NCI-H128 (cell line): Measurements from ENCODE around the gene OSBPL6.
"Not testable (repeated sequence)": the region's sequence is repeated elsewhere in the genome, so short reads cannot be mapped to it uniquely, and the experiment has no call there.

Experiments
- DNase-seq: peaks from one replicate; lab custom pipeline; 2025; ENCODE audit not compliant: unreplicated experiment; lab: John Stamatoyannopoulos, UW

The OSBPL6 gene

GRCh38 chr2:178197791-178198190 is 3.5 kb downstream of the OSBPL6 start:
- no peak for DNase-seq

GRCh38 chr2:178198441-178198840 is 4.1 kb downstream of the OSBPL6 start:
- DNase-seq: not testable (repeated sequence)

GRCh38 chr2:178199334-178199733 is 5.0 kb downstream of the OSBPL6 start:
- no peak for DNase-seq

GRCh38 chr2:178200331-178200730 is 6.0 kb downstream of the OSBPL6 start:
- no peak for DNase-seq

GRCh38 chr2:178202927-178203326 is 8.6 kb downstream of the OSBPL6 start:
- no peak for DNase-seq

- no peak for DNase-seq
Observed at GRCh38 chr2:178204977-178205376, 10.7 kb downstream of the OSBPL6 start.

GRCh38 chr2:178205853-178206521 is 11.7 kb downstream of the OSBPL6 start:
- no peak for DNase-seq

GRCh38 chr2:178208336-178208735 is 14.0 kb downstream of the OSBPL6 start:
- no peak for DNase-seq

GRCh38 chr2:178208817-178209216 is 14.5 kb downstream of the OSBPL6 start:
- no peak for DNase-seq

GRCh38 chr2:178211460-178211859 is 17.1 kb downstream of the OSBPL6 start:
- no peak for DNase-seq

- no peak for DNase-seq
Observed at GRCh38 chr2:178211943-178212342, 17.6 kb downstream of the OSBPL6 start.

- no peak for DNase-seq
Observed at GRCh38 chr2:178213991-178214390, 19.7 kb downstream of the OSBPL6 start.

- no peak for DNase-seq
Observed at GRCh38 chr2:178219247-178219646, 24.9 kb downstream of the OSBPL6 start.

- DNase-seq: no peak
Observed at GRCh38 chr2:178220814-178221213, 26.5 kb downstream of the OSBPL6 start.

GRCh38 chr2:178221556-178221955 is 27.2 kb downstream of the OSBPL6 start:
- DNase-seq: no peak

GRCh38 chr2:178223806-178224205 is 29.5 kb downstream of the OSBPL6 start:
- no peak for DNase-seq

GRCh38 chr2:178225006-178225805 is 30.9 kb downstream of the OSBPL6 start:
- DNase-seq: no peak

GRCh38 chr2:178227187-178227586 is 32.9 kb downstream of the OSBPL6 start:
- no peak for DNase-seq

- DNase-seq: no peak
Observed at GRCh38 chr2:178229927-178230326, 35.6 kb downstream of the OSBPL6 start.

- DNase-seq: no peak
Observed at GRCh38 chr2:178230396-178230795, 36.1 kb downstream of the OSBPL6 start.

GRCh38 chr2:178233428-178233827 is 39.1 kb downstream of the OSBPL6 start:
- no peak for DNase-seq

- DNase-seq: no peak
Observed at GRCh38 chr2:178234648-178235047, 40.3 kb downstream of the OSBPL6 start.
